A549 (cell line): Measurements from ENCODE around the gene ATP5PO.

Experiments used
- CEBPB ChIP-seq, 2 experiments: fragments of >200 bp in 1 of 2; sonication (Bioruptor Twin) in 1 of 2; formaldehyde crosslinking in 1 of 2; IDR thresholded peaks; 2 replicates each; pipeline ENCODE4 v1.6.1; 2012 to 2016
- CTCF ChIP-seq: fragments of >200 bp; sonication (Bioruptor Twin); formaldehyde crosslinking; IDR thresholded peaks from 3 replicates; pipeline ENCODE4 v1.5.1; 2016
- EP300 ChIP-seq, 2 experiments: fragments of >200 bp; sonication (Bioruptor Twin); formaldehyde crosslinking; IDR thresholded peaks; 2 replicates in 1 of 2; 3 replicates in 1 of 2; pipeline ENCODE4 v1.6.1; 2016 to 2017
- ESRRA ChIP-seq: fragments of 150-350 bp; IDR thresholded peaks from 2 replicates; pipeline ENCODE4 v1.6.1; 2014; ENCODE audit warnings: mild to moderate bottlenecking, low read length, borderline replicate concordance
- FOSL2 ChIP-seq, 2 experiments: fragments of 450-650 bp in 1 of 2; fragments of >200 bp in 1 of 2; sonication (Bioruptor Twin) in 1 of 2; formaldehyde crosslinking; IDR thresholded peaks; 2 replicates each; pipeline versions ENCODE4 v1.5.0 to v1.6.1; 2016 to 2020; ENCODE audit warnings: mild to moderate bottlenecking in 1 of 2, moderate library complexity in 1 of 2
- HDAC2 ChIP-seq: fragments of 200-600 bp; sonication (generic); IDR thresholded peaks from 2 replicates; pipeline ENCODE4 v1.6.1; 2016
- MAFK ChIP-seq: fragments of 450-650 bp; IDR thresholded peaks from 2 replicates; pipeline ENCODE4 v1.6.1; 2014; ENCODE audit not compliant: partially characterized antibody
- POLR2A ChIP-seq: IDR thresholded peaks from 2 replicates; pipeline ENCODE4 v1.6.1; 2012; ENCODE audit warnings: mild to moderate bottlenecking, low read length
- USF2 ChIP-seq: fragments of 450-650 bp; IDR thresholded peaks from 2 replicates; pipeline ENCODE4 v1.6.1; 2014; ENCODE audit warnings: antibody characterized with exemption
- TF ChIP-seq, protein P1 (sequence below): IDR thresholded peaks from 2 replicates; pipeline ENCODE4 v1.6.1; 2012; ENCODE audit warnings: low read depth, borderline replicate concordance

GRCh38 chr21:33897098-33897497 lies 18.5 kb downstream of the ATP5PO start:
- no peak for TF ChIP-seq EP300 (IDR thresholded peaks at IDR 0.05)
- TF ChIP-seq CTCF = no peak
- TF ChIP-seq ESRRA = no peak
- TF ChIP-seq MAFK = no peak
- TF ChIP-seq CEBPB (IDR thresholded peaks at IDR 0.05) = no peak
- no peak for TF ChIP-seq FOSL2 (IDR thresholded peaks at IDR 0.05)
- TF ChIP-seq FOSL2 (CRISPR knock-in tag; IDR thresholded peaks at IDR 0.05) = no peak
- TF ChIP-seq POLR2A = no peak
- TF ChIP-seq, protein P1, sequence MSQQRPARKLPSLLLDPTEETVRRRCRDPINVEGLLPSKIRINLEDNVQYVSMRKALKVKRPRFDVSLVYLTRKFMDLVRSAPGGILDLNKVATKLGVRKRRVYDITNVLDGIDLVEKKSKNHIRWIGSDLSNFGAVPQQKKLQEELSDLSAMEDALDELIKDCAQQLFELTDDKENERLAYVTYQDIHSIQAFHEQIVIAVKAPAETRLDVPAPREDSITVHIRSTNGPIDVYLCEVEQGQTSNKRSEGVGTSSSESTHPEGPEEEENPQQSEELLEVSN = no peak
- TF ChIP-seq HDAC2 = no peak
- TF ChIP-seq USF2 = no peak
